GM18526 (cell line): ENCODE measurements around the gene PNKD.

Experiments used
- POLR2A ChIP-seq: IDR thresholded peaks from 3 replicates; pipeline ENCODE4 v1.6.1; 2011; ENCODE audit not compliant: insufficient read length; ENCODE audit errors: extremely low read depth

Gene PNKD

DNA sequence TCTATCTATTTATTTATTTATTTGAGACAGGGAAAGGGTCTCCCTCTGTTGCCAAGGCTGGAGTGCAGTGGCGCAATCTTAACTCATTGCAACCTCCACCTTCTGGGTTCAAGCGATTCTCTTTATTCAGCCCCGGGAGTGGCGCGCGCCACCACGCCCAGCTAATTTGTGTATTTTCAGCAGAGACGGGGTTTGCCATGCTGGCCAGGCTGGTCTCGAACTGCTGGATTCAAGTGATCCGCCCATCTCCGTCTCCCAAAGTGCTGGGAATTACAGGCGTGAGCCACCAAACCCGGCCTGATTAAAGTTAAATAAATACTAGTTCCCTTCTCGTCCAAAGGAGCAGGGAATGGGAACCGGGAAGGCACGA, 125.1 kb downstream of the PNKD start:
- no peak for TF ChIP-seq POLR2A

DNA sequence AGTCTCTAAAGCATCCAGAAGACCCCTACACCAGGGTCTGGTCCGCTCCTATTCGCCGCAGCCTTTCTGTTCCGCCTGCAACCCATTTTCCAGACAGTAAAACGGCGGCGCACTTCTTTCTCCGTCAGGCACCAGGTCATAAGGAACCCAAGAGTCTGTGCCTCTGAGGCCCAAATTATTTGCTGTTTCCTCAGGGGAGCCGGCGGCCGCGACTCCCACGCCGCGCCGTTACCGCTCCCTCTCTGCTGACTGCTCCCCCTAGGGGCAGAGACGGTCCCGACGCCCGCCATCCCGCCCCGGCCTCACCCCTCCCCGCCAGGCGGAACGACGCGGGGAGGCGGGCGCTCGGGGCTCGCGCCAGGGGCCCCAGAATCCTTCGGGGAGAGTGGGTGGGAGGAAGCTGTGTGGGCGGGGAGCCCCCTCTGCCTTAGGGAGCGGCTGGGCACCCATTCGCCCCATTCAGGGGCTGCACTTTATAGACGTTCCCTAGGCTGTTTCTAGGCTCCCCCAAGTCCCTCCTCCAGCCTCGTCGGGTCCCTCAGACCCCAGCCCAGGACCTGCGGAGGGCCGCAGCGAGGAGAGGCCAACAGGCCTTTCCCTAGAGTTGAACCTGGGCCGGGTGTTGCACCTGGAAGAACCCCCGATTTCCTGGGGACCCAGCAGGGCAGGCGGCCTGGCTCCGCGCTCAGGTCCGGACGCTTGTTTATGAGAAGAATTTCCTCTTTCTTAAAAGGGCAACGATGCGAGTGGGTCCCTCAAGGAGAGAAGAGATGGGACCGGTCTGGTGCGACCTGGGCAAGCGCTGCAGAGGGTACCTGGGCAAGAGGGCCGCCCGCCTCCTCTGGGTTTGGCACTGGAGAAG, 125.7 kb downstream of the PNKD start:
- peak; percentile 38 for TF ChIP-seq POLR2A
